Measurements from ENCODE around the gene FBXO2.
A peak's percentile ranks its signal among the peaks of the same experiment; 100 is the strongest.

FBXO2 gene

DNA sequence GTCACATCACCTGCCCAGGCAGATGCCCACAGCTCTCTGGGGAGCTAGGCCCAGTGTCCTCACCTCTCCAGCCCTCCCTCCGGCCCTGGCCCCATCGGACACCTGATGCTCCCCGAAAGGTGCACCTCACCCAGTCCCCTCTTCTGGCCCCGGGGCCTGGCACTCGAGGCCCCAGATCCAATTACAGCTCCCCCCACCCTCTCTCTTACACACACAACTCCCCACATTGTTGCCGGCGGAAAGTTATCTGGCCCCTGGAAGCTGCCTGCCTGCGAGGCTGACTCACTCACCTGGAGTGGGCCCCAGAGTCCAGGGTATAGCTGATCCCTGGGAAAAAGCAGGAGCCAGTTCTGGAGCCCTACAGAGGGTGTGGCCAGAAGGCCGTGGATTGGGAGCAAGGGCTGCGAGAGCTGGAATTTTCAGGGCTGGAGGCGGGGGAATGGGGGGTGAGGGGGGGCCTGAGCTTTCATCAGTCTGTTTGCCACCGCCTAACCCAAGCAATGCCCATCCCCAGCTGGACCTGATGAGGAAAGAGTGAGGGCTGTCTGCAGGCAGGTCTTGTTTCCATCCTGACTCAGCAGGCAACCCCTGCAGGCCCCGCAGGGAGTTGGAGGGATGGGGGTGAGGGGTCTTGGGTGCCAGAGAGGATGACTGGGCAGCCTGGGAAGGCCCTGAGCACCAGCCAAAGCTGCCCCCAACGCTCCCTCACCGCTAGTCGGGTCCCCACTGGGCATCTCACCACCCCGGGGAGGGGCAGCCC is 948 bp downstream of the FBXO2 start:
- DNase-seq (ENCODE audit: low read depth in 2 of 2, low spot score in 1 of 2), result no peak

DNA sequence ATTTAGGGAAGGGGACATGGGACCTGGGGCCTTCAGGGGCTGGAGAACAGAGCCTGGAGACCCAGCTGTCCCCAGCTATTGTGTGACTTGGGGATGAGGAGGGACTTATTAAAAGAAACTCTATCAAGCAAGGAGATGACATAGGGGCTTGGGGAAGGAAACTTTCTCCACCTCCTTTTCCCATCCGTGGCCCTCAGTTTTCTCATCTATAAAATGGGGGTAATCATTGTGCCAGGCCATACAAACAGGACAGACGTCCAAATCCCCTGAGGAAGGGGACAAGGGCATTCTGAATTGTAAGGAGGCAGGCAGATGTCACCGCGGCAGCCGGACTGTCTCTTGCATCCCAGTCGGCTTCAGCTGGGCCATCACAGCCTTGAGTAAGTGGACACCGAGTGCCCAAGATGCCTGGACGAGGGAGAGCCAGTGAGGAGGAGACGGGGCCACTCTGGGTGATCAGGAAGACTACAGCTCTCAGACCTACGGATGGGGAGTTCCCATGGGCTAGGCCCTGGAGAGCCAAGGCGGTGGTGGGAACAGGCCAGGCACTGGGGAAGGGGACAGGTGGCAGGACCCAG is 1.9 kb downstream of the FBXO2 start:
- DNase-seq (ENCODE audit: low read depth in 2 of 2, low spot score in 1 of 2), result no peak

DNA sequence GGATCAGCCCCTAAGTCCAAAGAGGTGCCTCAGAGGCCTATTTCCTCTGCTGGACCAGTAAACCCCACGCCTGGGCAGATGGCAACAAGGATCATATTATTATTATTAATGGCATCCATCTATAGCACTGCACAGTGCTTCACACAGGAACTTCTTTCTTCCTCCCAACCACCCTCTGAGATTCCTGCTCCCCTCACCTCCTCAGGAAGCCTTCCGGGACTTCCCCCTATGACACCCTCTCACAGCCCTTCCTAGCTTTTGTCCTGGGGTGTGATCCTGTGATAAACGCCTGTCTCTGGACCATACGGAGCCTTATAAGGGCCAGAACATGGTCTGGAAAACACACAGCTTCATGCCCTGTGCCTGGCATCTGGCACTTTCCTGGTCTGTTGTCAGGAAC is 3.2 kb downstream of the FBXO2 start:
- DNase-seq (ENCODE audit: low read depth in 2 of 2, low spot score in 1 of 2), result no peak

DNA sequence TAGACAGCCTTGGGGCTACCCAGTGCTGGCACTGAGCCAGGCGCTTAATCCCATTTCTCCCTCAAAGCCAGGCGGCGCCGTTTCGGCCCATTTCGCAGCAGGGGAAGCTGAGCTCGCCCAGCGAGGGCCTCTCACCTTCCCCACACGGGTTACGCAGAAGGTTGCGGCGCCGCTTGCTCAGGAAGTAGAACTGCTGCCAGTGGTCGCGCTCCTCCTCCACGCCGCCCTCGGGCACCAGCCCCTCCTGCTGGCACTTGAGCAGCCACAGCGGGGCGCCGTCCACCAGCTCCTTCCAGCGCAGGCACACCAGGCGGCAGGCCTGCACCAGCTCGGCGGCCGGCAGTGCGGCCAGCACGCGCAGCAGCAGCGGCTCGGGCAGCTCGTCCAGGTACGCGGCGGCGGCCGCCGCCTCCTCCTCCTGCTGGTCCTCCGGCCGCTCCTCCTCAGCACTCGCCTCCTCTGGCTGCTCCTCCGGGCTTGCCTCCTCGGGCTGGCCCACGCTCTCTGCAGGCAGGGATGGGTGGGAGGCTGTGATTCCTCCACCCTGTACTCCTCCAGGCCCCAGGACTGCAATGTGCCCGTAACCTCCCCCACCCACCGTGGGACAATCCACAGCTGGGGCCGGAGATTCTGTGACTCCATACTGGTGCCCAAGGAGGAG is 3.8 kb downstream of the FBXO2 start:
- DNase-seq (ENCODE audit: low read depth in 2 of 2, low spot score in 1 of 2), result peak; percentile 48 to 70

DNA sequence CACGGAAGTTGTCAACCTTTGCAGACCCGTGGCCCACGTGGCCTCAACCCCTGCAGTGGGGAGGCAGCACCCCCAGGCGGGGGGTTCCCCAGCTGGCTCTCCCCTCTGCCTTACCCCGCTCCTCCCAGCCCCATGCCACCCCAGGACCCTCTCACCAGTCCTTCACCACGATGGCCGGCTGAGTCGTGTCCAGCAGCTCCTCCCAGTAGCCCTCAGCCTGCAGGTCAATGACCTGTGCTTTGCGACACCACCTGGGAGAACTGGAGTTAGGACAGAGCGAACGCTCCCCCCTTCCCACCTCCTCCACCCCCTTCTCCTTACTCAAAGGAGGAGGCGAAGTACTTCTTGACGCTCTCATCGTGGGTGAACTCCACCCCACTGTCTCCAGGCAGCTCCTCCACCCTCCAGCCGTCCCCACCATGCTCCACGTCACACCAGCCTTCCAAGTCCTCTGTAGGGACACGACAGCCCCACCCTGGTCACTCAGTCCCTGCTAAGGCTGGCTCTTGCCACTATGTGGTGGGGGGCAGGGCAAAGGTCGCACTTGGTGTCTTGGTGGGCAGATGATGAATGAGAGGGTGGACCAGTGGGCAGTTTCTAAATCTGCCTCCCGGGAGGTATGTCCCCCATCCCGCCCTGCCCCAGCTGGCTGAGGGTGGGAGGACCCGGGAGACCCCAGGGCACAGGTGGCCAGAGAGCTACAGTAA is 4.5 kb downstream of the FBXO2 start:
- no peak for DNase-seq (ENCODE audit: low read depth in 2 of 2, low spot score in 1 of 2)

DNA sequence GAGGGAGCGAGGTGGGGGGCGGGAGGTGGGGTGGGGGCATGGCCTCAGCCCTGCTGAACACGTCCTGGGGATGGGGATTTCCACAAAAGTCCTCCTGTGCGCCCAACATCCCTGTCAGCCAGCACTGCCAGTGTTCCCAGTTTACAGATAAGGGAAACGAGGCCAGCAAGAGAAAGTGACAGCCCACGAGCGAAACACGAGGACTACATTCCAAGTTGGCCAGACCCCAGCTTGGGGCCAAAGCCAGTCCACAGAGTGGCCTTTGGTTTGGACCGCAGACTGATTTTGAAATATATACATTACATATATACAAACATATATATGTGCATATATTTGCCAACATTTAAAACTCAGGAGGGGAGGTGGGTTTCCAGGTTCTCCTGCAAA is 5.0 kb downstream of the FBXO2 start:
- no peak for DNase-seq (ENCODE audit: low read depth in 2 of 2, low spot score in 1 of 2)

DNA sequence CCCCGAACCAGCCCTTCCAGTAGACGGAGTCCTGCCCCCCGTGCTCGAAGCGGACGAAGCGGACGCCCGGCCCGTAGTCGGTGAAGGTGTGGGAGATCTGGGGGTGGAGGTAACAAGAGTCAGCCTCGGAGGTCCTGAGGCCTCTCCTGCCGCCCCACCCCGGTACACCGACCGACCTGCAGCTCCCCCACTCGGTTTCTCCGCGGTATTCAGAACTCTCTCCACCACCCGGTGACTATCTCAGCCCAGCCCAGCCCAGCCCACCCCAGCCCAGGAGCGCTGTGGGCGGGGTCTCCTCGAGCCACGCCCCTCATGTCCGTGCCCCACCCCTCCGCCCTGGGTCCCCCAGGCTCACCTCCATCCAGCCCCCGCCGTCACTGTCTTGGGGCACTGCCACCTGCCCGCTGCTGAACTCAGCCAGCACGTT is 5.5 kb downstream of the FBXO2 start:
- DNase-seq (ENCODE audit: low read depth in 2 of 2, low spot score in 1 of 2), result no peak

DNA sequence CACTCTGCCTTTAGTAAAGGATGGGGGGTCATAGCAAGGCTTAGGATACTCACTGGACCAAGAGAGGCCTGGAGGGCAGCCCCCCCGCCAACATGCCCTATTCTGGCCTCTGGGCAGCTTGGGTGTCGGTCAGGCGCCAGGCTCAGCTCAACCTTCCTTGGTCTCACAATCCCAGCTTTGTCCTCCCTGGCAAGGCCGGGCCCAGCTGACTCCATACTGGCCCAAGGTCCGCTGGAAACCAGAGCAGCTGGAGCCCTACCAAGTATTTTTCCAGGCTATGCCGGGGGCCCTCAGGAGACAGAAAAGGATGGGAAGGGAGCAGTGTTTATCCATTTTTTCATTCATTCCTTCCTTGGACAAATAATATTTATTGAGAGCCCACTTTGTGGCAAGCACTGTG is 6.2 kb downstream of the FBXO2 start:
- DNase-seq (ENCODE audit: low read depth in 2 of 2, low spot score in 1 of 2), result no peak

DNA sequence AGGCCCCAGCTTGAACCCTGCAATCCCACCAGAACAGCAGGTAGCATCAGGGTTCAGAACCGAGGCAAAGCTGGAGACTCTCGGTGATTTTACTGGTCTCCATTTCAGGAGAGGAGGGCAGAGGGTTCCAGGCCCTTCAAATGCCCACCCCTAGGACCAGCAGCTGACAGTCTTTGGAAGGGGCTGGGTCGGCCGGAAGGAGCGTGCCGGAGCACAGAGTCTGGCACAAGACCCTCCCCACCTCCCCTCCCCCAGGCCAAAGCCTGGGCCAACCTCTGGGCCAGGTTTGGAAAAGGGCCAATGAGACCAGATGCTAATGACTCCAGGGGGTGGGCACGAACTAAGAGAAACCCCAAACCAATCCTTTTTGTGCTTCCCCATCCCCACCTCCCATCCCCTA is 6.9 kb downstream of the FBXO2 start:
- no peak for DNase-seq (ENCODE audit: low read depth in 2 of 2, low spot score in 1 of 2)

DNA sequence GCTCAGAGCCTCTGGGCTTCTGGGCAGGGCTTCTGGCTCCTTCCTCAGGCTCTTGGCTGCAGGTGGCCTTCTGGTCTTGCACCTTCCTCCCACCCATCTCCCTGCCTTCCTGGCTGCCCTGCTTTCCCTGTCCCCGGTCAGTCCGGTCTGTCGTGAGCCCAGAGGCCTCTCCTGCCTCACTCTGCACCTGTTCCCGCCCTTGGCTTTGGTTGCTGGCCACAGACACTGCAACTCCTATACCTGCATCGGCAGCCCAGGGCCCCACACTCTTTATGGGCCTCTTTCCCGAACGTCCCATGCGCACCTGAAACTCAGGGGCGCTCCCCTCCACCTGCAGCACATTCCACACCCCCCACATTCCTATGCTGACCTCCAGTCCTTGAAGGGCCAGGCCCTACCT is 7.9 kb downstream of the FBXO2 start:
- no peak for DNase-seq (ENCODE audit: low read depth in 2 of 2, low spot score in 1 of 2)

DNA sequence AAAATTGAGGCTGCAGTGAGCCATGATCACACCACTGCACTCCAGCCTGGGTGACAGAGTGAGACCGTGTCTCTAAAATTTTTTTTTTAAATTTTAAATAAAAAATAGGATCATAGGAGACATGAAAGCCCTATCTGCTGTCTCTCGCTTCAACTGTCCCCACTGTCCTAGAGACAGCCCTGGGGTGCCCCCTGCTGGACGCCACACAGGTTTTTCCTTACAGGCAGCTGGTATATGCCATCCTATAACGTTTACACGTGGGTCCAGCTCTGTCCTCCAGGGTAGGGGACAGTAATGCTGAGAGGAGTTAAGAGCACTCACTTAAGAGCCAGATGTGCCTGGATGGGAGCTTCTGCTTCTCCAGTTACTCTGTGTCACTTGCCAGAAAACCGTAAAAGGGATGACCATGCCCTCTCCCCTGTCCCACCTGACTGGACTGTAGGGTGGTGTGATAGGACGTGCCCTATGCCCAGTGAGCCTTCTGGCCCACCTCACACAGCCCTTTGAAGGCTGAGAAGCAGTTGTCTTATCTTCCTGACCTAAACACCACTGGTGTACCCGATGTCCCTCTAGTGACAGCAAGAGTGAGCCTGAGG is 8.5 kb downstream of the FBXO2 start:
- DNase-seq (ENCODE audit: low read depth in 2 of 2, low spot score in 1 of 2), result peak; percentile 53 to 54

DNA sequence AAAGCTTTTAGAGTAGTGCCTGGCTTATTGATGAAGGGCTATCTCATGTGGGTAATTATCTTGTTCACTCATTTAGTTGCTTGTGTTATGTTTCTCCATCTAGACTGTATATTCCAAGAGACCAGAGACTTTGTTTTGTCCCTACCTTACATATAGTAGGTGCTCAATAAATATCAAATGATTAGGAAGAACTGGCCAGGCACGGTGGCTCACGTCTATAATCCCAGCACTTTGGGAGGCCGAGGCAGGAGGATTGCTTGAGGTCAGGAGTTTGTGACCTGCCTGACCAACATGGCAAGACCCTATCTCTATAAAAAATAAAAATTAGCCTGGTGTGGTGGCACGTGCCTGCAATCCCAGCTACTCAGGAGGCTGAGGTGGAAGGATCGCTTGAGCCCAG is 9.0 kb downstream of the FBXO2 start:
- no peak for DNase-seq (ENCODE audit: low read depth in 2 of 2, low spot score in 1 of 2)

DNA sequence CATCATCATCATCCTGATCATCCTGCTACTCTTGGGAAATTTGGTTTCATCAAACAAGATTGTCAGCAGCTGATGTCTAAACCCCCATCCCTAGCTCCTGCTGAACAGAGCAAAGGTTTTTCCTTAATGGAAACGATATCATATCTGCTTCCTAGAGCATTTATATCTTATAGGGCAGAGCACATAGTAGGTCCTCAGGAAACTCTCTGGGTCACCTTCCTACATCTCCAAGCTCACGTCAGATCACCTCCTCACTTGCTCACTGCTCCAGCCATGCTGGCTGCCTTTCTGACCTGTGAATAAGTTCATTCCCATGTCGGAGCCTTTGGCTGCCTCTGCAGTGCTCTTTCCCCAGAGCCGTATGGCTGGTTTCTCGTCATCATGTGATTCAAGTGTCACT is 10.4 kb downstream of the FBXO2 start:
- no peak for DNase-seq (ENCODE audit: low read depth in 2 of 2, low spot score in 1 of 2)

DNA sequence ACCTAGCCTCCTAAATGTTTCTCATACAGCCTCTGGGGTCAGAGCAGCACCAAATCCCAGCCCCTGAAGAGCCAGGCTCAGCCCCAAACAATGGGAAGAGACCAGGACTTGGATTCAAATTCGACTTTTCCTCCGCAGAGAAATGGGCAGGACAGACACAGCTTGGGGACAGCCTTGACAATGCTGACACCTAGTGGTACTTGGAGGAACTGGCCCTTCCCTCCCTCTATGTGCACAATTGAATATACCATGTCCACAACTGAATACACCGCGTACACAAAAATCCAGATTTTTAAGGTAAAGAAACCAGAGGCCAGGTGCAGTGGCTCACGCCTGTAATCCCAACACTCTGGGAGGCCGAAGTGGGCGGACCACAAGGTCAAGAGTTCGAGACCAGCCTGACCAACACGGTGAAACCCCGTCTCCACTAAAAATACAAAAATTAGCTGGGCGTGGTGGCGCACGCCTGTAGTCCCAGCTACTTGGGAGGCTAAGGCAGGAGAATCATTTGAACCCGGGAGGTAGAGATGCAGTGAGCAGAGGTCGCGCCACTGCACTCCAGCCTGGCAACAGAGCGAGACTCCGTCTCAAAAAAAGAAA is 11.7 kb downstream of the FBXO2 start:
- DNase-seq (ENCODE audit: low read depth in 2 of 2, low spot score in 1 of 2), result peak; percentile 28 to 53

DNA sequence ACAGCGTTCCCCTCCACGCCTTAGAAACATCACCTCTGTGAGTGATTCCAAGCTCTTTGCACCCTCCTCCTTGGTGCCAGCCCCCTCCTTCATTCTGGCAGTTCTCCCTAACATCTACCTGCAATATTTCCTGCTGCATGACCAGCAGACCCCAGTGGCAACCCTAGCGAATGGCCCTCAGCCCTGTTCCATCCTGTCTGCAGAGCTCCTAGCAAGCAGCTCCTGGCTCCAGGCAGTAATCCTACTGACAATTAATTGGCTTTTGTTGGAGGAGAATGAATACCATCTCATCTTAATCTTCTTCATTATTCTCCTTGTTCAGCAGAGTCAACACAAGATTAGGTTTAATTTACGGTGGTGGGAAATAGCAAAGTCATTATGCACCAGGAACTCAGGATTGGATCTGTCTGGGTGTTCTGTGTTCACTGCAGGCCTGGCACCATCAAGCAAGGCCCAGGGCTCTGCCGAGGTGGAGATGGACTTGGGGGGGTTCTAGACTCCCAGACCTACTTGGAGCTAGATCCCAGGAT is 12.4 kb downstream of the FBXO2 start:
- DNase-seq (ENCODE audit: low read depth in 2 of 2, low spot score in 1 of 2), result no peak

DNA sequence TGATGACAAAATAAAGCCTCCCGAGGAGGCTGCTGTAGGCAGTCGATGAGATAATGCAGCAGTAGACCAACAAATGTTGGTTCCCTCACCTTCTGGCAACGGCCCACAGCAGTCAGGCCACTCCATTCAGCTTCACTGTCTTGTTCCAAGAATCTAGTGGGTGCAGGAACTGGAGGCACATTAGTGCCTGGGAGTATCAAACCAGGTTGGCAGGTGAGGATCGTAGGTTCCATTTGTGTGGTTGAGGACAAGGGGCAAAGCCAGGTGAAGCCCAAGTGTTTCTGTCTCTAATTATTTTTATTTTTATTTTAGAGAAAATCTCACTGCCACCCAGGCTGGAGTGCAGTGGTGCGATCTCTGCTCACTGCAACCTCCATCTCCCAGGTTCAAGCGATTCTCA is 13.3 kb downstream of the FBXO2 start:
- DNase-seq (ENCODE audit: low read depth in 2 of 2, low spot score in 1 of 2), result no peak

DNA sequence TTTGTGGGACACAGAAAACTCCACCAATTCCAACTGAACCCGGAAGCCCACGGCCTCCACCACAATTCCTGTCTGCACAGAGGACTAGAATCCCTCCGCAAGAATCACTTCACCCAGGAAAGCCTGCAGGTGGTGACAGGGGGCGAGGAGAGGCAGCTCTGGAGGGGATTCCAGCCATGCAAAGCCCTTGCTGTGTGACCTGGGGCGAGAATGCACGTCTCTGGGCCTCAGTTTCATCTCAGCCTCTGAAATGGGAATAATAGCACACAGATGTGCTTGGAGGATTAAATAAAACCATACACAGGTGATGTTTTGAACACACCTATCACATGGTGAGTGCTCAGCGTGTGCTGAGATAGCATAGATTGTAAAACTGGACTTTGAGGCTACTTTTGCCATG is 14.1 kb downstream of the FBXO2 start:
- no peak for DNase-seq (ENCODE audit: low read depth in 2 of 2, low spot score in 1 of 2)

DNA sequence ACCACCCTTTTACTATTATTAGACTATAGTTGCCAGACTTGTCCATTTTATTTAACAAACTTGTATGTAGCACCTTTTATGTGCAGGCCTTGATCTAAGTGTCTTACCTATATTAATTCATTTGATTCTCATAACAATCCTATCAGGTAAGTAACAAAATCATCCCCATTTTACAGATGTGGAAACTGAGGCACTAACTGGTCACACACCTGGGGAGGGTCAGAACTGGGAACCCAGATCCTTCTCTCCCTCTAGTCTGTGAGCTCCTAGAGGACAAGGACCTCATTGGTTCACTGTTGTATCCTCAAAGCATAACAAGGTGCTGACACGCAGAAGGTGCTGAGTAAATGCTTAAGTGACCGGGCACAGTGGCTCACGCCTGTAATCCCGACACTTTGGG is 14.9 kb downstream of the FBXO2 start:
- DNase-seq (ENCODE audit: low read depth in 2 of 2, low spot score in 1 of 2), result no peak

DNA sequence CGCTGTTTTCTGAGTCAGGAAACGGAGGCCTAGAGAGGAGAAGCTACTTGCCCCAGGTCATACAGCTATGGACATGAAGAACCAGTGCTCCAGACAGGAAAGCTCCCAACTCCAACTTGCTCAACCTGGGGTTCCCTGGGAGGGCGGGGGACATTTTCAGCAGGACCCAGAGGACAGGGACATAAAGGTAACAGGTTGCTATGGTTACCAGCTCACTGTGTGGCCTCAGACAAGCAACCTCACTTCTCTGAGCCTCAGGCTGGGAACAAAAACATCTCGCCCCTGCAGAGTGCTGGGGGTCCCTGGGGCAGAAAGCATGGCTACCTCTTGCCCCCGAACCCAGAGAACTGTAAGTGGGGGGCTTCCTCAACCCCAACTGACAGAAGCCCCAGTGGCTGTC is 16.1 kb downstream of the FBXO2 start:
- no peak for DNase-seq (ENCODE audit: low read depth in 2 of 2, low spot score in 1 of 2)

DNA sequence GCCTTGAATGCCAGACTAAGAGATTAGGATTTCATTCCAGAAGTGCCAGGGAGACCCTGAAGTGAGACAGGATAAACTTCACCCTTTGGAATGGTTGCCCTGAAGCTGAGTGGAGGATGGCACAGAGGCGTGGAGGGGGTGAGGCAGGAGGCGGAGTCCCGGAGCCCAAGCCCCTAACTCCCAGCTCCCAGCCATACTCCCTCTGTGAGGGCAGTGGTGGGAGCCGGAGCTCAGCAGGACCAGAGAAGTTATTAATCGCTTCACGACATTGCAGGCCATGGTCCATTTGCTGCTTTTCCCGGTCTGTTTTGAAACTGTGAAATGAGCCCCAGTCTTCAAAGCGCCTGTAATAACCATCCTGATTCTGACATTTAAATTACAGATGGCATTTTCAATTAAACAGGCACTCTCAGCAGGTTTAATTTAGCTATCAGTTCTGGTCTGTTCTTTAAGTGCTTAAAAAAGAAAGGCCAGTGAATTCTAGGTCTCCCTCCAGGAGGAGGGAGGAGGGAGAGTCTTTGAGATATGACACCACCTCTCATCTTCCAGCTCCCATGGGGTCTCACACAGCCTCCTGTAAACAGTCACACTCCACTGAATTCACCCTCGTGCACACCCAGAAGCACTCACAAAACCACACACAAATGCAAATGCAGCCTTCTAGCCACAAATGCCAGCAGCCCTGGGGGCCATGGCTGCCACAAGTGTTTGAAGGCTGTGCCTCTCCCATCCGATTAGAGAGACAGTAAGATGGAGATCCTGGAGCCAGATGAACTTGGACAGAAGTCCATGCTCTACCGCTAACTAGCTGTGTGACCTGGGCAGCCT is 19.6 kb downstream of the FBXO2 start:
- no peak for DNase-seq (ENCODE audit: low read depth in 2 of 2, low spot score in 1 of 2)
